GM19193 (cell line): ENCODE data around the gene NT5DC4.

Experiments
- POLR2A ChIP-seq: IDR thresholded peaks from 4 replicates; pipeline ENCODE4 v1.6.1; 2011; ENCODE audit not compliant: insufficient read depth, insufficient read length; ENCODE audit errors: extremely low read depth

Gene NT5DC4

DNA sequence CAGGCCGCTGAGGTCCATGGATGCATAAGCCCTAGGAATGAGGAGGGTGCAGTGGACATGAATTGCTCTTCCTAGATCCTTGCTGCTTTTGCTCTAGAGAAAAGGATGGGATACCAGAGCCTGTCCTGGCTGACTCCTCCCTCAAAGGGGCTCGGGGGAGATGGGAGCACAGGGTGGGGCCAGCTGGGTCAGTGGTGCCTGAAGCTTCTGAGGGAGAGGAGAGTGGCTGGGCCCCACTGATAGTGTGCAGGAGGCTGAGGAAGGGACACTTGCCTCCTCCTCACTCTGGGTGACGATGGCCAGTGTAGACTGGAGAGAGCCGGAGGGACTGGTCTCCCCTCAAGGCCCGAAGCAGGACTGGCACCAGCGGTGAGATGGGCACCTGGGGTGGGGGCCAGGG is at the start of gene NT5DC4:
Gene NT5DC4 (plus strand): TSS at position 236 of the 400 bp plus-strand sequence. CDS start 60 bp downstream, at position 296.
- TF ChIP-seq POLR2A = no peak

DNA sequence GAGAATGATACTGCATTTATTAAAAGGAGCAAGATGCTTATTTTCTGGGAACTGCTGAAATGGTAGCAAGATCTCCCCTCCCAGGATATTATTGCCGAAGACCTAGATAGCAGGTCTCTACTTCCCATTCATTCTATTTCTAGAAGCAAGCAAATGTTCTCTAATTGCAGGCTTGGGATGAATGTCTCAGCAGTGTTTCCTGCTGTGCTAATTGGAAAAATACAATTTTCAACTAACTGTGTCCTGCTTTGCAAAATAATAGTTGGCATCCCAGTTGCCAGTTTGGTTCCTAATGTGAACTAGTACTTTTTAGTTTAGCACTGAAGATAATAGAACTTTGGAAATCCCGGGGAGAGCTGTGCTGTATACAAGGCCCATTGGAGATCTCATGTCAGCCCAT is 49.0 kb upstream of the NT5DC4 start:
- TF ChIP-seq POLR2A = no peak

DNA sequence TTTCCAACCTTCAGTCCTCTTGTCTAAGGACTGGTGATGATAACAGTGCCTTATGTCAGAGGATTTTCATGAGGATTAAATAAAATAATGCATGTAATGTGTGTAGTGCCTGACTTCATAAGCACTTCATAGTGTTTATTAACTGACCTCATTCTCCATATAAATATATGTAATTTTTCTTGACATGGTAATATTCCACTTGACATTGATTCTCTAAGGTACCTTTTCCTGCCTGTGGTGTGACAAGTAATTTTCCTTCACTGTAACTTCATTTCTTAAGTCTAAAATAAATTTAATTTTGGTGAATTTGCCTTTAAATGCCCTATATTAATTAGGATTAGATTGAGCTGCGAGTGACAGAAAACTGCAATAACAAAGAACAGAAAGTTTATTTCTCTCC is 47.8 kb upstream of the NT5DC4 start:
- TF ChIP-seq POLR2A = no peak

DNA sequence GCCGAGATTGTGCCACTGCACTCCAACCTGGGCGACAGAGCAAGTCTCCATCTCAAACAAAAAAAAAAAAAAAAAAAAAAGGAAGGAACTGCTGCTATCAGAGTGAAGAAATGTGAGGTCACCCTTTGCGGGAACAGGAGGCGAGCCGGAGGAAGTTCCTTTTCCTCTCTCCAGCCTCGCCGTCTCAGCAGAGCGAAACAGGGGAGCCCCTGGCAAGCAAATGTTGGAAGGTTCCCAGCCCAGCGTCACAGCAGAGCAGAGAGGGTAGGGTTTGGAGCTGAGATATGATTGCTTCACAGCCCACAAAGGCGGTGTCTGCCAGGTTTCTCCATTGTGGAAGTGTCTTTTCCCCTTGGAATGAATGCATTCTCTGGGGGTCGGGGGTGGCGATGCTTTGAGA is 46.6 kb upstream of the NT5DC4 start:
- no peak for TF ChIP-seq POLR2A

DNA sequence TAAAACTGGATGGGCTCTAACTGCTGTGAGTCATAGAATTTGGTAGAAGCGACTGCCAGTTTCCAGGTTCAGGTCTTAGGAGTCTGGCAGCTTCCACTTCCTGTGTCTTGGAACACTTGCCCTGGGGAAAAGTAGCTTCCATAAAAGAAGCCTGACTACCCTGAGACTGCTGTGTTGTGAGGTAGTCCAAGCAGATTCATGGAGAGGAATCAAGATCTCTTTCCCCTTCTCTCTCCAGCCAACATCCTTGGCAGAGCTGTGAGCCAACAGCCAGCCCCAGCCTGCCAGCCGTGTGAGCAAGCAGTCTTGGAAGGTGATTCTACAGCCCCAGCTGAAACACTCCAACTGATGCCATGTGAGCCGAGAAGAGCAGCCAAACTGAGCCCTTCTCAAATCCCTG is 41.3 kb upstream of the NT5DC4 start:
- TF ChIP-seq POLR2A = no peak

DNA sequence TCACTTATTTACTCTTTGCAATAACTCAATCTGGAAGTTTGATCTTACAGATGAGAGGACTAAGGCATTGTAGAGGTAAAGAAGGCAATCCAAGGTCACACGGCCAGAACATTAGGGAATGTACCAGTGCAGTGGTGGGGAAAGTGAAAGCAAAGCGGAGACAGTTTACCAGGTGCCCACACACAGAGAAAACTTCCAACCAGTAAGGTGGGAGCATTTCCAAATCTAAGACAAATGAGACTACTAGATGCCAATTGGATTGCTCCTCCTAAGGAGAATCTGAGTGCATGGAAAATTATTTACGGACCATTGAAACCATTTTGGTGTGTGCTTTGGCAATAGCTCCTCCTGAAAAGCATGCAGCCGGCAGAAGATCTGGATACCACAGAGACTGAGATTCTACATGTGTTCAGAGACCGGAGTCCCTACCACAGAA is 40.1 kb upstream of the NT5DC4 start:
- no peak for TF ChIP-seq POLR2A

DNA sequence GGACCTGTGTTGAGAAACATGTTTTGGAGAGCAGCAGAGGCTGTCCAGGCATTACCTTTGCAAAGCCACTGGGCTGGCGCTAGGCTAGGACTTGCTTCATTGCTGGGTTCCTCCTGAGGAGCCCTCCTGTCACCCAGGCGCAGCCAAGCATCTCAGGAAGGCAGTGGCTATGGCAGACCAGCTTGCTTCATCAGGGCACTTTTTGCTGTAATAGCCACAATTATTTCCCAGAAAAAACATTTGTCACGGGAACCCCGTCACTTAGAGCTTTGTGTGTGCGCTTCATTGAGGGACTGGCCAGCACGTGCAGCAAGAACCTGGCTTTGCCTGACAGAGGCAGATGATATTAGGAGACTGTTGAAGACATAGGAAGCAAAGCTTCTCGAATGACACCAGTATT is 38.7 kb upstream of the NT5DC4 start:
- no peak for TF ChIP-seq POLR2A

DNA sequence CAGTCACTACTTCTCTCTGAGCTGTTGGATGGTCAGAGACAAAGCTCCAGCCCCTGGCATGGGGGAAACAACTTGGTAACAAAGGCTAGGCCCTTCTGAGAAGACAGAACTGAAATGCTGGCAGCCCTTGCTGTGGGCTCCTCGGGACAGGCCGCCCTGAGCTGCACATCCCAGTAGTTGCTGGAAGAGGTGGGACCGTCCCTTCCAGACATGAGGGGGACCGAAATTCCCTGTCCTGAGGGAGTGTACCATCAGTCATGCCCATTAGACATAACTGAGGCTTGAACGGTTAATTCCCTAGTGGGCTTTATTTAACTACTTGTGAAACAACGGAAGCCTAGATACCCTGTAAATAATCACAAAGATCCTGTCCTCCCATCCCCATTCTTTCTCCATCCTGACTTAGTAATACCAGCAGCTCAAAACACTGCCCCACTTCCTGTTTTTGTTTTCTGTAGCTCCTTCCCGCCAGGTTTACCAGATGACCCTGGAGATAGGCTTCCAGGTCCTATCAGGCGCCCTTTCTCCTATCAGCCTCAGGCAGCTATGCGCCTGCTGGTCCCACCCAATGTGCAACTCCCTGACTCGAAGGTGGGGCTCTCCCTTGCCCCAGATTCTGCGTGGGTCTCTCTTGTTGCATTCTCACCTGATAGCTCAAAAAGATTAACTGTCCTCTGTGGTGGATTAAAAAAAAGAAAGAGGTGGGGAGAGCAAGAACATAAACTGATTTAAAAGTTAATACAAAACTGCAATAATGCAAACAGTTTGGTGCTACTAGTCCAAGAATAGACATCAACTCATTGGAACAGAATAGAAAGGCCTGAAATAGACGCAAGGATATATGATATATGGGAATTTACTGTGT is 37.0 kb upstream of the NT5DC4 start:
- no peak for TF ChIP-seq POLR2A

DNA sequence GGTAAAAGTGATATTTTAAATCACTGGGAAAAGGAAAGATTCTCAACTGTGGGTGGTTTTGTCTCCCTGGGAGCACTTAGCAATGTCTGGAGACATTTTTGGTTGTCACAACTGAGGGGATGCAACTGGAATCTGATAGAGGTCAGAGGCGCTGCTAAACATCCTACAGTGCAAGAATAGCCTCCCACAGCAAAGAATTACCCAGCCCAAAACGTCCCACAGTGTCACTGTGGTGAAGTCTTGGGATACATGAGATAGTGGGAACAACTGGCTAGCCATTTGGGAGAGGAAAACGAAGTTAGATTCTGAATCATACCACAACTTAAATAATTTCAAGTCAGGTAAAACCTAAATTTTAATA is 36.4 kb upstream of the NT5DC4 start:
- TF ChIP-seq POLR2A = no peak

DNA sequence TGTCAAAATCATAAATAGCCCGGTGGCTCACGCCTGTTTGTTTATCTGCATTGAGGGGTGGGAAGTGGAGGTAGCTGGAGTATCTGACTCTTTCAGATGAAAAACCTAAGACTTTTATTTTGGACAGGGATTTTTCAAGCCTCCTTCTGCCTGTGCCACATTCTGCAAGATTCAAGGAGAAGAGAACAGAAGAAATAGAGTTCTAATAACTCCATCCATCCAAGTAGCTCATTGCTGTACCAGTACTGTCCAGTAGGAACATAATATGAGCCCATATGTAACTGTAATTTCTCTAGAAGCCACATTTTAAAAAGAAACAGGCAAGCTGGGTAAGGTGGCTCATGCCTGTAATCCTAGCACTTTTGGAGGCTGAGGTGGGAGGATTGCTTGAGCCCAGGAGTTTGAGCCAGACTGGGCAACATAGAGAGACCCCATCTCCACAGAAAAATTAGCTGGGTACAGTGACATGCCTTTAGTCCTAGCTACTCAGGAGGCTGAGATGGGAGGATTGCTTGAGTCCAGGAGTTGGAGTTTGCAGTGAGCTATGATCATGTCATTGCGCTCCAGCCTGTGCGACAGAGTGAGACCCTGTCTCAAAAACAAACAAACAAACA is 35.4 kb upstream of the NT5DC4 start:
- TF ChIP-seq POLR2A = no peak

DNA sequence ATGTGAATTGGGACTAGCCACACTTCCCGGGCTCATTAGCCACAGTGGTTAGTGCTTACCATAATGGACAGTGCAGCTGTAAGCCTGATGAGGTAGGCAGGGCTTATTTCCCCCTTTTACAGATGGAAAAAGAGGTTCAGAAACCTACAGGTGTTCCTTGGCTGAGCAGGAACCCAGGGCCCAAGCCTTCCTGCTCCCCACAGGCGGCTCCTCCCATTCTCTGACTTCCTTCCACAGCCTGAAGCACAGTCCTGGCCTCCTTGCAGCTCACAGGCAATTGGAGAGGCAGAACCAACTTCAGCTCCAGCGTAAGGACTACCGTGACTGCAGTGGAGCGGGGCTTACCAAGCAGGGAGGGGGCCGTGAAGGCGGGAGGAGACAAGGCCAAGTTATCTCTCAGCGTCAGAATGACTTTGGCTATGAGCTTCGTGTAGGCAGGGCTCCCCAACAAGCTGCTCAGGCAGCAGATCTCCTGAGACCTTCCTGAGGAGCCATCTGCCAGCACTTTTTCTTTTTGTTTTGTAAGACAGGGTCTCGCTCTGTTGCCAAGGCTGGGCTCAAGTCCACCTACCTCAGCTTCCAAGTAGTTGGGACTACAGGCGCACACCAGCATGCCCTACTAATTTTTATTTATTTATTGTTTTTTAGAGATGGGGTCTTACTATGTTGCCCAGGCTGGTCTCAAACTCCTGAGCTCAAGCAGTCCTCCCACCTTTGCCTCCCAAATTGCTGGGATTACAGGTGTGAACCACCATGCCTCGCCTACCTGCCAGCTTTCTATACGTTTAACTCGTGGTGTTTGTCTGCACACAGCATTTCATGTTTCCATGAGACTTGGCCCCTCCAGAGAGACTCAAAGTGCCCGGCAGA is 34.2 kb upstream of the NT5DC4 start:
- no peak for TF ChIP-seq POLR2A

DNA sequence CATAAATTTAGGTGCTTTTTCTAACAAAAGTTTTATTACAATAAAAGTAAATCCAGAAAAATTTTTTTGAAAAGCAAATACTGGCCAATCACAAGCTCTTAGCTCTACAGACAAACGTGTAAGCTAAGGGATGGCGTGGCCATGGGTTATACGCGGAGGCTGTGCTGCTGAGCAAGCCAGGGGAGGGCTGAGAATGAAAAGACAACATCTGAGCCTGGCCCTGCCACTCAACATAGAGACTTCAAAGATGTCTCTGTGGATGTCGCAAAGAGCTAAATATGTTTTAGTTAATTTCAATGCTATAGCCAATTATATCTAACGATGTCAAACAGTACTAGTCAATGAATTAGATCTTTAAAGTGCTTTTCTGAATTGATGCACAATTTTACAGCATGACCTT is 33.3 kb upstream of the NT5DC4 start:
- no peak for TF ChIP-seq POLR2A

DNA sequence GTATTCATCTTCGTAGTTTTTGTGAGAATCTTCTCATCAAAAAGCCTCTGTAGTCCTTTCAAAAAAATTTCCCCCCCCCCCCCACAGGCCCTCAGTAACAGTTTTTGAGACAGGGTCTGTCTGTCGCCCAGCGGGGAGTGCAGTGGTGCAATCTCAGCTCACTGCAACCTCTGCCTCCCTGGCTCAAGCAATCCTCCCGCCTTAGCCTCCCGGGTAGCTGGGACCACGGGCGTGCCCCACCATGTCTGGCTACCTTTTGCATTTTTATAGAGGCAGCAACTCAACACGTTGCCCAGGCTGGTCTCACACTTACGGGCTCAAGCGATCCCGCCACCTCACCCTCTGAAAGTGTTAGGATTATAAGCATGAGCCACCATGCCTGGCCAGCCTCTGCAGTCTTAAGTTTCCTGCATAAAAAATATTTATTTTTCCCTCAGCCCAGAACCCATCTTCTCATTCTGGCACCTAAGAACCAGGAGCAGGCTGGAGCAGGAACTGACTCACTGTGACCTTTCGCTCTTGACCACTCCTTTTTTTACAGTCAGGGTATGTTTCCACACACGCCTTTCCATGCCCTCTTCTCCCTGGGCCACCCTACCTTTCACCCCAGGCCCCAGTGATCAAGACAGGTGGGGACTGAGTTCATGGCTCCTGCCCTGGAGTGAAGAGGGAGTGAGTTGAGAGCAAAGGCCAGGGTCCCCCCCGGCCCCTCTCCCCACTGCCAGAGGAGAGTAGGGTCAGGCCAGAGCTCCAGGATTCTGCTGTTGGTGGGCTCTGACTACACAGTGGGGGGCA is 32.5 kb upstream of the NT5DC4 start:
- TF ChIP-seq POLR2A = no peak

DNA sequence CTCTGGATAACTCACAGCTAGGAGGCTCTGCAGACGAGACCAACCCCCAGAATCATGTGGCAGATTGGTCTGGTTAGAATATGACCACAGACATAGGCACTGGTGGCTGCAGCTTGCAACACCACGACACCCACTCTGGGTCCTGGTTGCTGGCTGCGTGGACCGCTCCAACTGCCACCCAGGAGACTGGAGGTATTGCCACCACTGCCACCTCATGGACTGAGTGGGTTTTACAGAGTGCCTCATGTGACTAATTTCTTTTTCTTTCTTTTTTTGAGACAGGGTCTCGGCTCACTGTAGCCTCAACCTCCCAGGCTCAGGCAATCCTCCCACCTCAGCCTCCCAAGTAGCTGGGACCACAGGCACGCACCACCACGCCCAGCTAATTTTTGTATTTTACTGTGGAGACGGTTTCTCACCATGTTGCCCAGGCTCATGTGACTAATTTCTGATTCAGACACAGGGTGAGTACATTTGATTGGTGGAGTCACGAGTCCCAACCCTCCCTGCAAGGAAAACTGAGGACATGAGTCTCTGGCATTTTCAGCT is 29.9 kb upstream of the NT5DC4 start:
- no peak for TF ChIP-seq POLR2A

DNA sequence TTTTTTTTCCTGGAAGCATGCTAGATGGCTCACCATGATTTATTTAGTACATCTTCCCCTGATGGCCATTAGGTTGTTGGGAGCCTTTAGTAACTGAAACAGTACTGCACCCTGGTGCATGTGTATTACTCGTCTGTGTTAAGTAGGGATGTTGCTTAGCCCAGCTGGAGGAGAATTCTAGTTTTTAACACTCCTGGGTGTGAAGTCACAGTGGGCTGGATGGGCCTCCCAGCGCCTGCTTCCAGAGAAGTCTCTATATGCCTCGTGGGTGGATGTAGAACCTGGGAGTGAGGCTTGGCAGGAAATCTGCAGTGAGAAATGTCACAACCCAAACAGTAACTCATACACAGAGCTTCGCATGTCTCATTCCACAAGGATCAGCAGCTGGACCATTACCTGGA is 28.9 kb upstream of the NT5DC4 start:
- no peak for TF ChIP-seq POLR2A

DNA sequence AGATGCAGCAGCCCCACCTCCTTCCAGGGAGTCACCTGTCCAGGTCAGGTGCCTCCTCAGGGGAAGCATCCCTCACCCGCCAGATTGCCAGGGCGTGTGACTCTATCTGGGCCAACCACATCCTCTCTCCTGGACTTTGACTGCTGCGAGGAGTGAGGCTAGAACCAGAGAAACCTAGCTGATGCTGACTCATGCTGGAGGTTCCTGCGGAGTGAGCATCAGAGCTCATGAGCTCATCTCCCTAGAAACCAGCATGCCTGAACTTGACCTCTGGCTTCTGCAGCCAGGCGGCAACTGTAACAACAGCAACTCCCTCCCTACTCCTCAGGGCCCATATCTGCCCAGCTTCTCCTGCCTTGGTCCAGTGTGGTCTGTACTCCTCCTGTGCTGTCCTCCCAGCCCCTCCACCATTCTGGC is 28.3 kb upstream of the NT5DC4 start:
- peak; percentile 32 for TF ChIP-seq POLR2A
